DOHH2 (cell line): ENCODE results near the gene AWAT2.

Experiments used
- H3F3A ChIP-seq: fragments of 200-600 bp; sonication (generic), shearing (Covaris generic); 2 replicates; pipeline ENCODE4 v1.6.0; 2016; ENCODE audit warnings: antibody characterized with exemption, mild to moderate bottlenecking; ENCODE audit not compliant: control insufficient read depth, insufficient read depth
- H3K27ac ChIP-seq: fragments of 200-600 bp; sonication (generic); 2 replicates; pipeline ENCODE4 v1.5.1; 2014; ENCODE audit warnings: low read depth, mild to moderate bottlenecking, low read length, moderate library complexity
- H3K27me3 ChIP-seq: fragments of 200-600 bp; sonication (generic); 2 replicates; pipeline ENCODE4 v1.6.1; 2014; ENCODE audit warnings: mild to moderate bottlenecking, low read length, mixed read lengths; ENCODE audit not compliant: control insufficient read depth
- H3K36me3 ChIP-seq: fragments of 200-600 bp; sonication (generic); 2 replicates; pipeline ENCODE4 v1.6.1; 2014; ENCODE audit warnings: mild to moderate bottlenecking, low read length, moderate library complexity, mixed read lengths; ENCODE audit not compliant: control insufficient read depth
- H3K4me1 ChIP-seq: fragments of 200-600 bp; sonication (generic); 2 replicates; pipeline ENCODE4 v1.6.1; 2014; ENCODE audit warnings: mild to moderate bottlenecking, low read length, mixed read lengths; ENCODE audit not compliant: control insufficient read depth
- H3K4me2 ChIP-seq: fragments of 200-600 bp; sonication (generic); 2 replicates; pipeline ENCODE4 v1.6.0; 2014; ENCODE audit warnings: mild to moderate bottlenecking, low read length, moderate library complexity
- H3K4me3 ChIP-seq: fragments of 200-600 bp; sonication (generic); 2 replicates; pipeline ENCODE4 v1.5.1; 2014; ENCODE audit warnings: mild to moderate bottlenecking, low read length, mixed read lengths
- H3K79me2 ChIP-seq: fragments of 200-600 bp; sonication (generic); 2 replicates; pipeline ENCODE4 v1.6.1; 2014; ENCODE audit warnings: mild to moderate bottlenecking, low read length, mixed read lengths; ENCODE audit not compliant: control insufficient read depth
- H3K9me2 ChIP-seq: fragments of 200-600 bp; sonication (generic); replicated peaks from 2 replicates; pipeline ENCODE4 v1.6.1; 2014; ENCODE audit warnings: mild to moderate bottlenecking, low read length, mixed read lengths; ENCODE audit not compliant: control insufficient read depth
- H3K9me3 ChIP-seq: fragments of 200-600 bp; sonication (generic); 2 replicates; pipeline ENCODE4 v1.6.1; 2014; ENCODE audit warnings: antibody characterized with exemption, low read length, mixed read lengths; ENCODE audit not compliant: control insufficient read depth, insufficient read depth
- H4K20me1 ChIP-seq: fragments of 200-600 bp; sonication (generic); 2 replicates; pipeline ENCODE4 v1.6.0; 2014; ENCODE audit warnings: low read depth, mild to moderate bottlenecking, antibody characterized with exemption, low read length, moderate library complexity; ENCODE audit not compliant: control insufficient read depth, insufficient read depth
- CTCF ChIP-seq: fragments of 200-600 bp; sonication (generic); IDR thresholded peaks from one replicate; pipeline ENCODE4 v1.5.1; 2014; ENCODE audit warnings: antibody characterized with exemption, mild to moderate bottlenecking, low read depth, low read length; ENCODE audit not compliant: poor library complexity, severe bottlenecking
- EZH2phosphoT487 ChIP-seq: fragments of 200-600 bp; sonication (generic); IDR thresholded peaks from 2 replicates; pipeline ENCODE4 v1.6.1; 2017; ENCODE audit warnings: borderline replicate concordance, mild to moderate bottlenecking, antibody characterized with exemption, low read length, moderate library complexity, mixed read lengths

Gene AWAT2, protein sequence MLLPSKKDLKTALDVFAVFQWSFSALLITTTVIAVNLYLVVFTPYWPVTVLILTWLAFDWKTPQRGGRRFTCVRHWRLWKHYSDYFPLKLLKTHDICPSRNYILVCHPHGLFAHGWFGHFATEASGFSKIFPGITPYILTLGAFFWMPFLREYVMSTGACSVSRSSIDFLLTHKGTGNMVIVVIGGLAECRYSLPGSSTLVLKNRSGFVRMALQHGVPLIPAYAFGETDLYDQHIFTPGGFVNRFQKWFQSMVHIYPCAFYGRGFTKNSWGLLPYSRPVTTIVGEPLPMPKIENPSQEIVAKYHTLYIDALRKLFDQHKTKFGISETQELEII

DNA sequence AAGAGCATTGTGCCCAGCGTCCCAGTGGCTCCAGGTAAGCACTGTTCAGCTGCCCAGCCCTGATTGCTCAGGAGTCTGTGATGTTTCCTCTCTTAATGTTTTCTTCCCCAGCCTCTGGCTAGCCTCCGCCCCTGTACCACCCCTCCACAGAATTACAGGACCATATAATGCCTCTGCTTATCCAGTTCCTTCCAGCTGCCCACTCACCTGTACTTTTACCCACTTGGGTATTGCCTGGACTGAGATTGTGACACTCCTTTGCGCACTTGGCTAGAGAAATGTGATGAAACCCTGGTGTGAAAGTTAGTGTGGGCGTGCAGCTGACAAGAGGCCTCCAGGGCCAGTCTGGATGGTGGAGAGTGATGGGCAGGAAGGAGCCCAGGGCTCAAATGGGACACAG, at the start of gene AWAT2:
AWAT2 (minus strand) TSS at position 14 of the 400 bp plus-strand sequence; CDS start at position 8, 6 bp downstream.
- TF ChIP-seq EZH2phosphoT487: no peak
- no peak for TF ChIP-seq CTCF
- H3K27me3 ChIP-seq: no peaks in the 10 kb centered on the region
- no peak within 1 kb of the TSS for H3K27ac ChIP-seq
- H3F3A ChIP-seq: no peaks in the 10 kb centered on the region
- H3K4me1 ChIP-seq: no peaks in the 10 kb centered on the region
- H4K20me1 ChIP-seq: no peaks in the 10 kb centered on the region
- no peaks in the 10 kb centered on the region for H3K9me3 ChIP-seq
- no peaks in the 10 kb centered on the region for H3K36me3 ChIP-seq
- no peak within 1 kb of the TSS for H3K4me2 ChIP-seq
- no peaks in the 10 kb centered on the region for H3K9me2 ChIP-seq
- no peaks in the 10 kb centered on the region for H3K79me2 ChIP-seq
- H3K4me3 ChIP-seq: no peak within 1 kb of the TSS

DNA sequence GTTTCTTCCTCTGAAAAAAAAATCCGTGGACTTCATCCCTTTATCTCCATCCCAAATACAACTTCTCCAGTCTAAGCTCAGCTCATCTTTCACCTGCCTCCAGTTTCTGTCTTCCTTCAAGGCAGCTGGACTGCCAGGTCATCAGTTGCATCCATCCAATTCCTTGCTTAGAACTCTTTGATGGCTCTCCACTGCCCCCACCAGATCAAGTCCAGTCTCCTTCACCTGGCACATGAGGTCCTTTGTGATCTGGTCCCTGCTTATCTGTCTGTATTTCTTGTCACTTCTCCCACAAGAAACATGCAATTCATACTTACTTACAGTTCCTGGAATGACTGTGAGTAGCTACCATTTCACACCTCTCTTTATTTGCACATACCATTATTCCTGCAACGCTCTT, 46.3 kb upstream of the AWAT2 start:
- no peak overlapping the region for H3K27ac ChIP-seq
- H3K4me2 ChIP-seq: no peak overlapping the region
- TF ChIP-seq EZH2phosphoT487 (no peak), CTCF (no peak)
- H3K27me3 ChIP-seq: no peaks in the 10 kb centered on the region
- no peaks in the 10 kb centered on the region for H3K4me1 ChIP-seq
- no peaks in the 10 kb centered on the region for H3F3A ChIP-seq
- no peaks in the 10 kb centered on the region for H3K36me3 ChIP-seq
- no peak overlapping the region for H3K4me3 ChIP-seq
- H3K79me2 ChIP-seq: no peaks in the 10 kb centered on the region
- H3K9me2 ChIP-seq: no peaks in the 10 kb centered on the region
- H4K20me1 ChIP-seq: no peaks in the 10 kb centered on the region
- H3K9me3 ChIP-seq: no peaks in the 10 kb centered on the region

- Histone ChIP-seq H3K27me3 (no peaks in the 10 kb centered on the region), H3K36me3 (no peaks in the 10 kb centered on the region), H3K79me2 (no peaks in the 10 kb centered on the region), H3F3A (no peaks in the 10 kb centered on the region), H3K4me2 (no peak overlapping the region), H3K4me1 (no peaks in the 10 kb centered on the region), H3K9me3 (no peaks in the 10 kb centered on the region), H3K9me2 (no peaks in the 10 kb centered on the region), H4K20me1 (no peaks in the 10 kb centered on the region), H3K27ac (no peak overlapping the region), H3K4me3 (no peak overlapping the region)
- no peak for TF ChIP-seq EZH2phosphoT487
- no peak for TF ChIP-seq CTCF
Measured at GRCh38 chrX:70092247-70092646, 42.5 kb upstream of the AWAT2 start.
